AML-193 (cell line): ENCODE results near the gene MCC.

Experiments used
- DNase-seq, 2 experiments: peaks; one replicate each; lab custom pipeline; 2025; lab: John Stamatoyannopoulos, UW

Gene MCC

GRCh38 chr5:113110117-113110516 is 378.1 kb downstream of the MCC start:
- no peak for DNase-seq

GRCh38 chr5:113109344-113109743 is 378.9 kb downstream of the MCC start:
- DNase-seq: no peak

GRCh38 chr5:113108485-113108884 is 379.8 kb downstream of the MCC start:
- no peak for DNase-seq

- DNase-seq: no peak
Observed at GRCh38 chr5:113106821-113107220, 381.4 kb downstream of the MCC start.

- DNase-seq: no peak
Observed at GRCh38 chr5:113105693-113106280, 382.5 kb downstream of the MCC start.

GRCh38 chr5:113103330-113103729 is 384.9 kb downstream of the MCC start:
- DNase-seq: no peak

- DNase-seq: no peak
Observed at GRCh38 chr5:113102121-113102531, 386.1 kb downstream of the MCC start.

- DNase-seq: no peak
Observed at GRCh38 chr5:113100981-113101380, 387.3 kb downstream of the MCC start.

- no peak for DNase-seq
Observed at GRCh38 chr5:113099822-113100221, 388.4 kb downstream of the MCC start.

GRCh38 chr5:113098378-113098777 is 389.9 kb downstream of the MCC start:
- no peak for DNase-seq

GRCh38 chr5:113095831-113096230 is 392.4 kb downstream of the MCC start:
- DNase-seq: no peak

GRCh38 chr5:113093558-113093957 is 394.7 kb downstream of the MCC start:
- no peak for DNase-seq

GRCh38 chr5:113092683-113093082 is 395.6 kb downstream of the MCC start:
- DNase-seq: no peak

- DNase-seq: no peak
Observed at GRCh38 chr5:113091622-113092021, 396.6 kb downstream of the MCC start.

GRCh38 chr5:113090336-113091106 is 397.7 kb downstream of the MCC start:
- no peak for DNase-seq

- no peak for DNase-seq
Observed at GRCh38 chr5:113089653-113090335, 398.5 kb downstream of the MCC start.

- no peak for DNase-seq
Observed at GRCh38 chr5:113087976-113088514, 400.2 kb downstream of the MCC start.

GRCh38 chr5:113085880-113086409 is 402.3 kb downstream of the MCC start:
- no peak for DNase-seq

GRCh38 chr5:113085084-113085414 is 403.2 kb downstream of the MCC start:
- DNase-seq: no peak

GRCh38 chr5:113084402-113085083 is 403.7 kb downstream of the MCC start:
- no peak for DNase-seq

GRCh38 chr5:113083481-113083880 is 404.8 kb downstream of the MCC start:
- no peak for DNase-seq

- DNase-seq: no peak
Observed at GRCh38 chr5:113082547-113082905, 405.7 kb downstream of the MCC start.
